H1 (cell line): ENCODE measurements around the gene NR2F1-AS1. TPM values are rescaled to one million over a fixed set of nuclear protein-coding genes. Genes with fewer than 3 reads are reported as not detected.

Experiments used
- CTCF ChIA-PET: fragments of 300-600 bp; sonication (Branson Sonifier 250); formaldehyde crosslinking; loops from one replicate; lab custom pipeline; 2021; ENCODE audit not compliant: partially characterized antibody; lab: Charles Lee
- POLR2A ChIA-PET: fragments of 300-600 bp; sonication (Branson Sonifier 250); formaldehyde crosslinking; loops from one replicate; lab custom pipeline; 2021; ENCODE audit warnings: inconsistent platforms; ENCODE audit not compliant: partially characterized antibody; lab: Charles Lee
- DNase-seq, 2 experiments: peaks; one replicate each; pipeline versions ENCODE4 v3.0.0 to v3.0.0-alpha.2; 2010 to 2022; ENCODE audit warnings: low spot score in 2 of 2, low read depth in 1 of 2, mixed read lengths in 1 of 2
- FAIRE-seq: peaks from 2 replicates; lab custom pipeline; 2011; peaks lifted over from hg19 to GRCh38; lab: Jason Lieb, UNC
- H2AFZ ChIP-seq: 2 replicates; pipeline ENCODE4 v1.8.1; 2012; ENCODE audit warnings: low read length, inconsistent platforms
- H2AK5ac ChIP-seq: 2 replicates; pipeline ENCODE4 v1.6.1; 2013; ENCODE audit warnings: low read depth, low read length
- H2BK120ac ChIP-seq: replicated peaks from 2 replicates; pipeline ENCODE3; 2013; ENCODE audit warnings: low read depth, low read length, inconsistent platforms
- H2BK12ac ChIP-seq: 2 replicates; pipeline ENCODE4 v1.6.1; 2013; ENCODE audit warnings: low read depth, low read length
- H2BK15ac ChIP-seq: 2 replicates; pipeline ENCODE4 v1.6.1; 2013; ENCODE audit warnings: low read length
- H2BK20ac ChIP-seq: 2 replicates; pipeline ENCODE4 v1.6.1; 2013; ENCODE audit warnings: low read length
- H2BK5ac ChIP-seq: 2 replicates; pipeline ENCODE4 v1.6.1; 2013; ENCODE audit warnings: low read depth, low read length
- H3K14ac ChIP-seq: 2 replicates; pipeline ENCODE4 v1.6.1; 2013; ENCODE audit warnings: inconsistent platforms; ENCODE audit not compliant: insufficient read length
- H3K18ac ChIP-seq: 2 replicates; pipeline ENCODE4 v1.6.1; 2013; ENCODE audit warnings: low read length; ENCODE audit errors: extremely low read depth
- H3K23ac ChIP-seq: 2 replicates; pipeline ENCODE4 v1.6.1; 2013; ENCODE audit warnings: inconsistent platforms; ENCODE audit not compliant: insufficient read length
- H3K23me2 ChIP-seq: 2 replicates; pipeline ENCODE4 v1.6.1; 2013; ENCODE audit warnings: low read depth, low read length
- H3K27ac ChIP-seq: 2 replicates; pipeline ENCODE4 v1.6.1; 2011; ENCODE audit warnings: low read depth, low read length, inconsistent platforms
- H3K27me3 ChIP-seq, 4 experiments: replicated peaks in 1 of 4; 1 replicate in 1 of 4; 2 replicates in 3 of 4; pipeline versions ENCODE4 v1.6.1 to v1.8.1; 2011 to 2013; ENCODE audit warnings: low read length in 3 of 4, mild to moderate bottlenecking in 3 of 4, inconsistent platforms in 2 of 4, mixed read lengths in 2 of 4, moderate library complexity in 1 of 4; ENCODE audit not compliant: control insufficient read depth in 3 of 4, insufficient read depth in 3 of 4; ENCODE audit errors: extremely low read depth in 1 of 4
- H3K36me3 ChIP-seq, 4 experiments: 2 replicates each; pipeline versions ENCODE4 v1.6.1 to v1.8.1; 2011 to 2013; ENCODE audit warnings: mild to moderate bottlenecking in 4 of 4, low read length in 3 of 4, moderate library complexity in 2 of 4, control low read depth in 1 of 4, inconsistent platforms in 1 of 4; ENCODE audit not compliant: insufficient read depth in 4 of 4, control insufficient read depth in 2 of 4
- H3K4ac ChIP-seq: replicated peaks from 2 replicates; pipeline ENCODE3; 2013; ENCODE audit warnings: low read length, low read depth, mixed read lengths, inconsistent platforms; ENCODE audit not compliant: insufficient read length
- H3K4me1 ChIP-seq, 4 experiments: replicated peaks in 1 of 4; 1 replicate in 1 of 4; 2 replicates in 3 of 4; pipeline versions ENCODE4 v1.6.1 to v1.8.1; 2011 to 2013; ENCODE audit warnings: low read length in 3 of 4, inconsistent platforms in 2 of 4, mixed read lengths in 1 of 4; ENCODE audit not compliant: insufficient read depth in 4 of 4, control insufficient read depth in 3 of 4
- H3K4me2 ChIP-seq, 2 experiments: 2 replicates each; pipeline versions ENCODE4 v1.6.1 to v1.8.1; 2011 to 2013; ENCODE audit warnings: low read depth in 2 of 2, low read length in 2 of 2, control low read depth in 1 of 2, inconsistent platforms in 1 of 2, mild to moderate bottlenecking in 1 of 2; ENCODE audit not compliant: insufficient read depth in 1 of 2
- H3K4me3 ChIP-seq, 4 experiments: fragments of 200-600, 300-600 bp in 1 of 4; sonication (generic), shearing (Covaris generic), sonication (Bioruptor Twin) in 1 of 4; 2 replicates each; pipeline versions ENCODE4 v1.5.1 to v1.8.1; 2011 to 2016; ENCODE audit warnings: low read length in 4 of 4, low read depth in 3 of 4, control low read depth in 2 of 4, inconsistent platforms in 2 of 4, mild to moderate bottlenecking in 2 of 4, mixed read lengths in 1 of 4, moderate library complexity in 1 of 4; ENCODE audit not compliant: insufficient read depth in 2 of 4; ENCODE audit errors: extremely low read depth in 1 of 4
- H3K56ac ChIP-seq: replicated peaks from 2 replicates; pipeline ENCODE3; 2013; ENCODE audit warnings: low read depth, mild to moderate bottlenecking, mixed read lengths, low read length, inconsistent platforms; ENCODE audit not compliant: insufficient read length
- H3K79me1 ChIP-seq: 2 replicates; pipeline ENCODE4 v1.6.1; 2013; ENCODE audit warnings: low read depth, low read length, control low read depth
- H3K79me2 ChIP-seq, 2 experiments: 2 replicates each; pipeline versions ENCODE4 v1.6.1 to v1.8.1; 2012 to 2013; ENCODE audit warnings: low read length in 2 of 2, mild to moderate bottlenecking in 2 of 2, inconsistent platforms in 1 of 2; ENCODE audit not compliant: insufficient read depth in 2 of 2, control insufficient read depth in 1 of 2
- H3K9ac ChIP-seq, 4 experiments: replicated peaks in 1 of 4; 1 replicate in 1 of 4; 2 replicates in 3 of 4; pipeline versions ENCODE4 v1.6.1 to v1.8.1; 2011 to 2013; ENCODE audit warnings: low read depth in 3 of 4, low read length in 3 of 4, control low read depth in 2 of 4, mild to moderate bottlenecking in 2 of 4, moderate library complexity in 2 of 4, inconsistent platforms in 1 of 4; ENCODE audit errors: extremely low read depth in 1 of 4
- H3K9me3 ChIP-seq, 2 experiments: 2 replicates each; pipeline versions ENCODE4 v1.6.1 to v1.8.1; 2012 to 2013; ENCODE audit warnings: mild to moderate bottlenecking in 2 of 2, moderate library complexity in 2 of 2, control low read depth in 1 of 2, inconsistent platforms in 1 of 2, low read depth in 1 of 2, low read length in 1 of 2, mixed read lengths in 1 of 2; ENCODE audit not compliant: insufficient read depth in 2 of 2
- H4K20me1 ChIP-seq, 2 experiments: replicated peaks in 1 of 2; 2 replicates each; pipeline versions ENCODE3 to v1.8.1; 2011 to 2013; ENCODE audit warnings: inconsistent platforms in 2 of 2, low read length in 2 of 2, mild to moderate bottlenecking in 1 of 2; ENCODE audit not compliant: insufficient read depth in 2 of 2, control insufficient read depth in 1 of 2
- H4K5ac ChIP-seq: 2 replicates; pipeline ENCODE4 v1.6.1; 2013; ENCODE audit warnings: low read length, low read depth, mixed read lengths, inconsistent platforms; ENCODE audit not compliant: insufficient read length
- H4K8ac ChIP-seq: 2 replicates; pipeline ENCODE4 v1.8.0; 2013; ENCODE audit warnings: mild to moderate bottlenecking, moderate library complexity, low read length, inconsistent platforms; ENCODE audit not compliant: insufficient read depth; ENCODE audit errors: extremely low read depth
- H4K91ac ChIP-seq: replicated peaks from 2 replicates; pipeline ENCODE3; 2013; ENCODE audit warnings: low read length, mixed read lengths, inconsistent platforms; ENCODE audit not compliant: insufficient read length
- EZH2 ChIP-seq: fragments of 200-600 bp; sonication (generic); IDR thresholded peaks from 2 replicates; pipeline ENCODE4 v1.7.1; 2012; ENCODE audit warnings: low read depth, mild to moderate bottlenecking, moderate library complexity, low read length, inconsistent platforms; ENCODE audit not compliant: severe bottlenecking
- HDAC2 ChIP-seq, 2 experiments: fragments of 300-600 bp in 1 of 2; sonication (generic) in 1 of 2; IDR thresholded peaks; 2 replicates each; pipeline ENCODE4 v1.6.1; 2011 to 2012; ENCODE audit warnings: low read depth in 2 of 2, low read length in 2 of 2, mild to moderate bottlenecking in 2 of 2, moderate library complexity in 2 of 2, borderline replicate concordance in 1 of 2, inconsistent platforms in 1 of 2
- JUND ChIP-seq: IDR thresholded peaks from 2 replicates; pipeline ENCODE4 v1.6.1; 2011; ENCODE audit warnings: mild to moderate bottlenecking, improper control_type of control experiment, low read length
- KDM4A ChIP-seq: IDR thresholded peaks from one replicate; pipeline ENCODE4 v1.7.1; 2012; ENCODE audit warnings: low read depth, mild to moderate bottlenecking, moderate library complexity, low read length, inconsistent platforms; ENCODE audit not compliant: severe bottlenecking
- MAX ChIP-seq: IDR thresholded peaks from 2 replicates; pipeline ENCODE4 v1.6.1; 2012; ENCODE audit warnings: inconsistent platforms
- POLR2AphosphoS5 ChIP-seq: IDR thresholded peaks from 2 replicates; pipeline ENCODE4 v1.6.1; 2011; ENCODE audit warnings: low read depth, low read length
- SP2 ChIP-seq: IDR thresholded peaks from 2 replicates; pipeline ENCODE4 v1.6.1; 2012; ENCODE audit warnings: mild to moderate bottlenecking, low read length, inconsistent platforms
- SRF ChIP-seq: IDR thresholded peaks from 2 replicates; pipeline ENCODE4 v1.6.1; 2011; ENCODE audit warnings: mild to moderate bottlenecking, low read depth, low read length, moderate library complexity
- WGBS, 2 experiments: shearing (Covaris generic) in 1 of 2; methylation state at CpG; one replicate each; pipeline versions ENCODE4 v1.1.6 to v1.1.7; 2013 to 2015; ENCODE audit warnings: low lambda C conversion rate in 2 of 2, mixed read lengths in 2 of 2, inconsistent platforms in 1 of 2, low coverage in 1 of 2, missing lambda C conversion rate in 1 of 2; ENCODE audit not compliant: insufficient replicate concordance in 2 of 2, insufficient coverage in 1 of 2, insufficient read length in 1 of 2; ENCODE audit errors: extremely low coverage in 1 of 2, missing lambda C conversion rate in 1 of 2; 5-methylcytosine and 5-hydroxymethylcytosine counted together
- polyA plus RNA-seq, 7 experiments: library from polyadenylated mRNA; depleted of rRNA in 3 of 7; stranded (reverse) in 5 of 7; unstranded in 2 of 7; fragments of >200 nt in 5 of 7; fragments of 200-250 nt in 2 of 7; gene quantifications; 1 replicate in 5 of 7; 2 replicates in 1 of 7; 4 replicates in 1 of 7; pipeline versions ENCODE4 v1.2.1 to v1.2.3, GENCODE V29; 2011 to 2013; ENCODE audit warnings: missing spikeins in 2 of 7, mixed read lengths in 2 of 7
- total RNA-seq: library from RNA; stranded (reverse); fragmentation: NEBNext Ultra II Directional; extraction: Animal tissue kit (Norgen Biotek cat#: 25700); gene quantifications from 2 replicates; pipeline ENCODE4 v1.2.1, GENCODE V29; 2021
- TF ChIP-seq, protein P1 (sequence below): IDR thresholded peaks from 2 replicates; pipeline ENCODE4 v1.6.1; 2012; ENCODE audit warnings: low read length, inconsistent platforms

NR2F1-AS1 gene
- total and polyA plus RNA-seq, 2 of the 8 experiments (the other 6 are each of a cell fraction or from before 2014, with no cell fraction given) = 1.6 to 5.6 TPM

- H3K23me2 ChIP-seq = no peaks in the 10 kb centered on the region
- no peak overlapping the region for H3K18ac ChIP-seq
- no peak overlapping the region for H4K5ac ChIP-seq
- DNase-seq = no peak
- H2BK20ac ChIP-seq = no peak overlapping the region
- CTCF ChIA-PET = no interaction called here
- no peak overlapping the region for H2BK120ac ChIP-seq
- no peak overlapping the region for H3K9ac ChIP-seq
- WGBS, 2 experiments = 88% methylated on average over 1 of the region's 1 CpG; no CpG with 5 or more reads in 1 of the 2 experiments
- no peak overlapping the region for H3K27ac ChIP-seq
- FAIRE-seq = no peak
- POLR2A ChIA-PET = no interaction called here
- H3K4me1 ChIP-seq = no peaks in the 10 kb centered on the region
- H4K8ac ChIP-seq = no peak overlapping the region
- H2AFZ ChIP-seq = no peak overlapping the region
- no peak overlapping the region for H2BK12ac ChIP-seq
- H3K36me3 ChIP-seq = no peaks in the 10 kb centered on the region
- H3K23ac ChIP-seq = no peak overlapping the region
- no peaks in the 10 kb centered on the region for H4K20me1 ChIP-seq
- no peak overlapping the region for H2BK5ac ChIP-seq
- TF ChIP-seq JUND = no peak
- no peak for TF ChIP-seq EZH2
- TF ChIP-seq, protein P1, sequence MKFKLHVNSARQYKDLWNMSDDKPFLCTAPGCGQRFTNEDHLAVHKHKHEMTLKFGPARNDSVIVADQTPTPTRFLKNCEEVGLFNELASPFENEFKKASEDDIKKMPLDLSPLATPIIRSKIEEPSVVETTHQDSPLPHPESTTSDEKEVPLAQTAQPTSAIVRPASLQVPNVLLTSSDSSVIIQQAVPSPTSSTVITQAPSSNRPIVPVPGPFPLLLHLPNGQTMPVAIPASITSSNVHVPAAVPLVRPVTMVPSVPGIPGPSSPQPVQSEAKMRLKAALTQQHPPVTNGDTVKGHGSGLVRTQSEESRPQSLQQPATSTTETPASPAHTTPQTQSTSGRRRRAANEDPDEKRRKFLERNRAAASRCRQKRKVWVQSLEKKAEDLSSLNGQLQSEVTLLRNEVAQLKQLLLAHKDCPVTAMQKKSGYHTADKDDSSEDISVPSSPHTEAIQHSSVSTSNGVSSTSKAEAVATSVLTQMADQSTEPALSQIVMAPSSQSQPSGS = no peak
- TF ChIP-seq KDM4A = no peak
- no peak for TF ChIP-seq POLR2AphosphoS5
- TF ChIP-seq SP2 = no peak
- no peak for TF ChIP-seq SRF
- no peak for TF ChIP-seq HDAC2 (IDR thresholded peaks at IDR 0.05; ENCODE audit: borderline replicate concordance in 1 of 2, low read depth in 2 of 2, low read length in 2 of 2)
- TF ChIP-seq MAX = no peak
- no peak overlapping the region for H3K14ac ChIP-seq
- H3K4me3 ChIP-seq = no peak overlapping the region
- no peak overlapping the region for H2BK15ac ChIP-seq
- H3K4me2 ChIP-seq = no peak overlapping the region
- no peaks in the 10 kb centered on the region for H3K9me3 ChIP-seq
- H3K27me3 ChIP-seq = no peaks in the 10 kb centered on the region
- H3K79me2 ChIP-seq = no peaks in the 10 kb centered on the region
- H3K56ac ChIP-seq = no peak overlapping the region
- H2AK5ac ChIP-seq = no peak overlapping the region
- H4K91ac ChIP-seq = no peak overlapping the region
- no peaks in the 10 kb centered on the region for H3K79me1 ChIP-seq
- H3K4ac ChIP-seq = no peak overlapping the region
Measured at GRCh38 chr5:93433422-93433821, 147.6 kb downstream of the NR2F1-AS1 start.
